ENCODE measurements around the gene ADCY3. TPM values are rescaled to one million over a fixed set of nuclear protein-coding genes. Genes with fewer than 3 reads are reported as not detected.

The ADCY3 gene
- total and polyA plus RNA-seq, 10 donors: 36.5 to 61.5 (median 52.7) TPM

DNA sequence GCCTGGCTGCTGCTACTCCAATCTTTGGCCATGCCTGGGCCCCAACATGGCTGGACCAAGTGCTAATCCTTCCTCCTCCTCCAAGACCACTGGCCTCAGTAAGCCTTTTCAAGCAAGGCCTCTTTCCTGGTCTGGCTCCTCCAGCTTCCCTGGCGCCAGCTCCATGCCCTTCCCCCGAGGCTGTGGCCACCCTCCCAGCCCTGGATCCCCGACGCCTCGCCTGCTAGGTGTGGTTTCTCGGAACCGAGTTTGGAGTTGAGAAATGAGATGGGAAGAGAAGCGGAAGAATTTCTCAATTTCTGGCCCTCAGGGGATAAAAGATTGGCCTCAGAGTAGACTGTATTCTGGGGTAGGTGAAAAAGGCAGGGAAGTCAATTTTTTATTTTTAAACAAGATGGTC lies 46.4 kb downstream of the ADCY3 start:
- H3K27ac ChIP-seq: peak overlapping the region in 3 of 8 donors; percentile 43 to 85 (median 46)
- peaks cover 0 to 16% (median 0%) of the 10 kb centered on the region in 6 donors for H3K4me1 ChIP-seq
- no peak for DNase-seq
- H3K4me3 ChIP-seq: no peak overlapping the region
- 62 to 88% (median 82%) methylated on average over 8 of the region's 8 CpGs for WGBS, 5 donors
- H3K9me3 ChIP-seq: no peaks in the 10 kb centered on the region
- no peaks in the 10 kb centered on the region for H3K27me3 ChIP-seq (replicated peaks in 1 of 7)
- H3K36me3 ChIP-seq: peaks cover 0 to 44% (median 3%) of the 10 kb centered on the region in 6 donors
- intact Hi-C loops (cut with DNase I; ENCODE audit: low total_unique reads): no loop called here
- TF ChIP-seq, protein P1, sequence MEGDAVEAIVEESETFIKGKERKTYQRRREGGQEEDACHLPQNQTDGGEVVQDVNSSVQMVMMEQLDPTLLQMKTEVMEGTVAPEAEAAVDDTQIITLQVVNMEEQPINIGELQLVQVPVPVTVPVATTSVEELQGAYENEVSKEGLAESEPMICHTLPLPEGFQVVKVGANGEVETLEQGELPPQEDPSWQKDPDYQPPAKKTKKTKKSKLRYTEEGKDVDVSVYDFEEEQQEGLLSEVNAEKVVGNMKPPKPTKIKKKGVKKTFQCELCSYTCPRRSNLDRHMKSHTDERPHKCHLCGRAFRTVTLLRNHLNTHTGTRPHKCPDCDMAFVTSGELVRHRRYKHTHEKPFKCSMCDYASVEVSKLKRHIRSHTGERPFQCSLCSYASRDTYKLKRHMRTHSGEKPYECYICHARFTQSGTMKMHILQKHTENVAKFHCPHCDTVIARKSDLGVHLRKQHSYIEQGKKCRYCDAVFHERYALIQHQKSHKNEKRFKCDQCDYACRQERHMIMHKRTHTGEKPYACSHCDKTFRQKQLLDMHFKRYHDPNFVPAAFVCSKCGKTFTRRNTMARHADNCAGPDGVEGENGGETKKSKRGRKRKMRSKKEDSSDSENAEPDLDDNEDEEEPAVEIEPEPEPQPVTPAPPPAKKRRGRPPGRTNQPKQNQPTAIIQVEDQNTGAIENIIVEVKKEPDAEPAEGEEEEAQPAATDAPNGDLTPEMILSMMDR (IDR thresholded peaks at IDR 0.05 in 8 of 11, conservative IDR thresholded peaks at IDR 0.05 in 3 of 11): no peak
- peak in 1 of 3 donors; percentile 12 for TF ChIP-seq POLR2AphosphoS5 (IDR thresholded peaks at IDR 0.05)

DNA sequence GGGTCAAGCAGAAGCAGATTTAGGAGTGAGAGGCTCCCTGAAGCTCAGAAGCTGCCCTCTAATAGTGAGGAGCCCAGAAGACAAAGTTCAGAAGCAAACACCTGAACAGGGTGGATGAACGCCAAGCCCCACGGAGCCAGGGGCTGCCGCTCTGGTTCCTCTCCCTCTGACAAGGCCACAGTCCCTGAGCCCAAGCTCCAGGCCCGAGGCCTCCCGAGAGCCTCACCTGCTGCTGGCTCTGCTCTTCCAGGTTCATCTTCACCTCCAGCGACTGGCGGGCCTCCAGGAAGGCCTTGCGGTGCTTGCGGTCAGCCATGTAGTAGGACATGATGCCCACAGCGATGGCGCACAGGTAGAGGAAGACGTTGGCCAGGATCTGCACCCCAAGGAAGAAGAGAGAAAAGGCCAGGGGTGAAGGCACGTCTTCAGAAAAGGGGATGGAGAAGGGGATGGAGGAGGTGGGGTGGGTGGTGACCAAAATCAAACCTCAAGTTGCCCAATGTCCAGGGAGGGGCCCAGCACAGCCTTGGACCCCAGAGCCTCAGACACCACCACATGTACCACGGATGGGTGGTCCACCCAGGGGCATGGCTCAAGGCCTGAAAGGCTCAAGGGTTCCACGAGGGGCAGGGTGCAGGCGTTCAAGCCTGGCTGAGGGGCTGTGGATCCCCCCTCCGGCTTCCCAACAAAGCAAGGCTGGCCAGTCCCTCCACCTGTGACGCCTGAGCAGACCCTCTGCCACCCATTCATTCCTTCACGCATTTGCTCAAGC lies 47.5 kb downstream of the ADCY3 start:
- no peak for TF ChIP-seq POLR2AphosphoS5 (IDR thresholded peaks at IDR 0.05)
- no peak for TF ChIP-seq POLR2A (IDR thresholded peaks at IDR 0.05)
- TF ChIP-seq, protein P1 (IDR thresholded peaks at IDR 0.05 in 8 of 11, conservative IDR thresholded peaks at IDR 0.05 in 3 of 11): no peak
- H3K27ac ChIP-seq: peak overlapping the region in 3 of 8 donors; percentile 29 to 85 (median 31)
- no peaks in the 10 kb centered on the region for H3K9me3 ChIP-seq
- no peaks in the 10 kb centered on the region for H3K27me3 ChIP-seq (replicated peaks in 1 of 7)
- peaks cover 0 to 44% (median 3%) of the 10 kb centered on the region in 6 donors for H3K36me3 ChIP-seq
- no peak overlapping the region for H3K4me3 ChIP-seq
- 90 to 96% (median 94%) methylated on average over 15 to 19 of the region's 19 CpGs for WGBS, 5 donors
- DNase-seq: no peak
- intact Hi-C loops (cut with DNase I; ENCODE audit: low total_unique reads): no loop called here
- H3K4me1 ChIP-seq: peaks cover 0 to 16% (median 0%) of the 10 kb centered on the region in 6 donors

DNA sequence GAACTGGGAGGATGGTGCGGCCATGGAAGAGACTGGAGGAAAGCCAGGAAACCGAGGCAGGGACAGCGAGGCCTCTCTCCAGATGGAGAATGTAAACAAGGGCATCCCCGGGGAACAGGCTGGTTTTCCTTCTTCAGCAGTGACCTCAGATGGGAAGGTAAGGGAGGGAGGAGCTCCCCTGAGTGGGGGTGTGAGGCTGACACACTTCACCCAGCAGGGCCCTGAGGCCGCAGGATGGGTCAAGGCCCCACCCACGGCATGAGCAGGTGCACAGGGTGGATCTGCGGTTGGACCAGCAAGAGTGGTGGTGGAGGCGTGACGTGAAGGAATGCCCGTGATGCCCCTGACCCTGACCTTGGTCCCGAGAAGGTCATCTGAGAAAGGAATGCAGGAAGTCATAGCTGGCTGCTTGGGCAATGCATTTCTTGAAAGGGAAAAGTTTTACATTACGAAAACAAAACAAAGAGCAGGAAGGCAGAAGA lies 48.1 kb downstream of the ADCY3 start:
- Histone ChIP-seq H3K27me3 (replicated peaks in 1 of 7) (no peaks in the 10 kb centered on the region), H3K4me3 (no peak overlapping the region), H3K27ac (peak overlapping the region in 1 of 8 donors; percentile 85), H3K4me1 (peaks cover 0 to 16% (median 0%) of the 10 kb centered on the region in 6 donors), H3K36me3 (peaks cover 0 to 44% (median 3%) of the 10 kb centered on the region in 6 donors), H3K9me3 (no peaks in the 10 kb centered on the region)
- intact Hi-C loops (cut with DNase I; ENCODE audit: low total_unique reads): no loop called here
- WGBS, 5 donors: 63 to 80% (median 72%) methylated on average over 12 of the region's 12 CpGs
- DNase-seq: no peak
- no peak for TF ChIP-seq POLR2A (IDR thresholded peaks at IDR 0.05)
- TF ChIP-seq, protein P1 (IDR thresholded peaks at IDR 0.05 in 8 of 11, conservative IDR thresholded peaks at IDR 0.05 in 3 of 11): no peak
- TF ChIP-seq POLR2AphosphoS5 (IDR thresholded peaks at IDR 0.05): no peak
